COLO668 (cell line): Measurements from ENCODE around the gene CYP2F1.
"Not testable (repeated sequence)": the region's sequence is repeated elsewhere in the genome, so short reads cannot be mapped to it uniquely, and the experiment has no call there.

ENCODE experiments used
- DNase-seq: peaks from one replicate; lab custom pipeline; 2025; ENCODE audit not compliant: unreplicated experiment; lab: John Stamatoyannopoulos, UW

CYP2F1 gene

GRCh38 chr19:41126765-41127203 is 12.6 kb downstream of the CYP2F1 start:
- DNase-seq, result not testable (repeated sequence)

DNA sequence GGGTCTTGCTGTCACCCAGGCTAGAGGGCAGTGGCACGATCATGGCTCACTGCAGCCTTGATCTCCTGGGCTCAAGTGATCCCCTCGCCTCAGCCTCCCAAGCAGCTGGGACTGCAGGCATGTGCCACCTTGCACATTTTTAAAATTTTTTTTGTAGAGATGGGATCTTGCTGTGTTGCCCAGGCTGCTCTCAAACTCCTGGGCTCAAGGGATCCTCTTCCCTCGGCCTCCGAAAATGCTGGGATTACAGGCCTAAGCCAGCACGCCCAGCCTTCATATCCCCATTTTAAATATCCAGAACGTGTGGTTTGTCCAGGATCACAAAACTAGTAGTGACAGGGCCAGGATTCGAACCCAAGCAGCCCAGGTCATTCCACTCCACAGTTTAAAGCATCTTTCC is 13.1 kb downstream of the CYP2F1 start:
- not testable (repeated sequence) for DNase-seq

DNA sequence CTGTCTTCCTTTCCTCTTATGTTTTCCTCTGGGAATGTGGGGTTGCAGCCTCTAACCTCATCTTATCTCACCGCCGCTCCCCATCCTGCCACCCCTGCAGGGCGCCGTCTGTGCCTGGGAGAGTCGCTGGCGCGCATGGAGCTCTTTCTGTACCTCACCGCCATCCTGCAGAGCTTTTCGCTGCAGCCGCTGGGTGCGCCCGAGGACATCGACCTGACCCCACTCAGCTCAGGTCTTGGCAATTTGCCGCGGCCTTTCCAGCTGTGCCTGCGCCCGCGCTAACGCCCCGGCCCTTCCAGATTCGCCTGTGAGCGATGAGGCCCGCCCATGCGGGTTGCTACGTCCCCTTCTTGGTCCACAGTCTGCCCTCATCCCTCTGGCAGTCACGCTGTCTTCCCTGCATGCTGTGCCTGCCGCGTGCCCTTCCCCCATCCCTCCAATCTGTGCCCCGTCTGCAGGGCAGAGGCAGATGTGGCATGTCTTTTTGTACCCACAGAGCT is 13.6 kb downstream of the CYP2F1 start:
- peak; percentile 61 for DNase-seq

DNA sequence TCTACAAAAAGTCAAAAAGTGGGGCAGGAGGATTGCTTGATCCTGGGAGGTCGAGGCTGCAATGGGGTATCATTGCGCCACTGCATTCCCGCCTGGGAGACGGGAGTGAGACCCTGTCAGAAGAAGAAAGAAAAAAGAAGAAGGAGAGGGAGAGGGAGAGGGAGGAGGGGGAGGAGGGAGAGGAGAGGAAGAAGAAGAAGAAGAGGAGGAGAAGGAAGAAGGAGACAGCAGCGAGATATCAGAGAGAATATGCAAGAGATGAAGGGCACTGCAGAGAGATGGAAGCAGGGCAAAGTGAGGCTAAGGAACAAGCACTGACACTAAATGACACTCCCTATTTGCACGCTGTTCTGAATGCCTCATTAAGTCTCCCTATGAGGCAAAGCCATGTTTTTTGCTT is 14.5 kb downstream of the CYP2F1 start:
- DNase-seq, result no peak

DNA sequence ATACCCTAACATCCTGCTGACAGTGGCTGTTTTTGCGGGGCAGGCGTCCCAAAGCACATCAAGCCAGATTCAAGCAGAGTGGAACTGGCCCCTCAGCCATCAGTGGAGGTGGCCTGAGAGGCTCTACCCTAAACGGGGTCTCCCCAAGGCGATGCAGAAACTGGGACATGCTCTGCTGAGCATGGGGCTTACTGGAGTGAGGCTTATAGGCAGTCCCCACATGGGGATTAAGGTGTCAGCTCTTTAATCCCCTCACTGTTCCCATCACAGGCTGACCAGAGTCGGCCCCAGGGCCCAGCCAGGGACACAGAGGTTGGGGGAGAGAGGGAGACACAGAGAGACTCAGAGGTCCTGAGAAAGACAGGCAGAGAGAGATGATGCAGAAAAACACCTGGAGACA is 17.0 kb downstream of the CYP2F1 start:
- DNase-seq, result no peak

- no peak for DNase-seq
These were observed 19.0 kb downstream of the CYP2F1 start for GRCh38 chr19:41133260-41133659.

DNA sequence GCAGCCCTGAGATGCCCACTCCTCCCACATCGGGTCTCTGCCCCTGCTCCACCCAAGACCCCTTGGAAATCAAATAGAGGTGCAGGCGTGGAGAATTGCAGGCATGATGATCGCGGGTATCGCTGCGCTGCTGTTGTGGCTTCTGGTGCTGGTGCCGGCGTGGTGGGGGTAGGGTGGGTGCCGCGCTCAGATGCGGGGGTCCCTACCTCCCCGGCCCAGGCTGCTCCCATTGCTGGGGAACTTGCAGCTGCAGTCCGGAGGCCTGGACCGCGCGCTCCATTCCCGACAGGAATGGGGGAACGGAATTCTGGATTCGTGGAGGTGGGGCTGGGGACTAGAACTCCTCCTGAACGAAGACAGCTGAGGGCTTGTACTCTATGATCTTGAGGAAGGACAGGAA is 20.4 kb downstream of the CYP2F1 start:
- DNase-seq, result no peak

DNA sequence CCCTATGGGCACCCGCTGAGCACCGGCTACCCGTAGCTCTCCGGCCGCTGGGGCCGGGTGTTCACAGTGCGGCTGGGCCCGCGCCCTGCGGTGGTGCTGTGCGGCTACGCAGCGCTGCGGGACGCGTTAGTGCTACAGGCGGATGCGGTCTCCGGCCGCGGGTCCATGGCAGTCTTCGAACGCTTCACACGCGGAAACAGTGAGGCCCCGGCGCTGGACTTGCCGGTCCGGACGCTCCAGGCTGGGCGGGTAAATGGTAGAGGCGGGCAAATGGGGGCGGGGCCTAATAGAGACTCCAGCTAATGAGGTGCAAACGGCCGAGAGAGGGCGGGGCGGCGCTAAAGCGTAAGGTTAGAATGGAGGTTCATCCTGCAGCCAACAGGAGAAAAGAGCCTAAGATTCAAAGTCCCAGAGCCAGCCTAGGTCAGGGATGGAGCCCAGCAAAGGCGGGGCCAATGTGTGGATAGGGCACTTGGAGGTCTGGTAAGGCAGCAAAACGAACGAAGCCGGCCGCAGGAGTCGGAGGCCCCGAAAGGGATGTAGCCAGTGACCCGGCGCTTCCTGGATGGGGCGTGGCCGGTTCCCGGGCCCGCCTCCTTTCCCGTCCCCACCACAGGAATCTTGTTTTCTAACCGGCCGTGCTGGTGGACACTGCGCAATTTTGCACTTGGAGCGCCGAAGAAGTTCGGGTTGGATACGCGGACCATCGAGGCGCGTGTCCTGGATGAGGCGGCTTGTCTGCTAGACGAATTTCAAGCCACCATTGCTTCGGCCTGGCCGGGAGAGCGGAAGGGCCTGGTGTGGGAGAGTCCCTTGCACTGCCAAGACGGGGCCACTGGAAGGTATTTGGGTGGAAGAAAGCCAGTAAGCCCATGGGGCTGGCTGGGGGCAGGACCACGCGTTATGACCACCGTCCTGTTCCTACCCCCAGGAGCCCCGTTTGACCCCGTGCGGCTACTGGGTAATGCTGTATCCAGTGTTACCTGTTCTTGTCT is 21.5 kb downstream of the CYP2F1 start:
- not testable (repeated sequence) for DNase-seq

DNA sequence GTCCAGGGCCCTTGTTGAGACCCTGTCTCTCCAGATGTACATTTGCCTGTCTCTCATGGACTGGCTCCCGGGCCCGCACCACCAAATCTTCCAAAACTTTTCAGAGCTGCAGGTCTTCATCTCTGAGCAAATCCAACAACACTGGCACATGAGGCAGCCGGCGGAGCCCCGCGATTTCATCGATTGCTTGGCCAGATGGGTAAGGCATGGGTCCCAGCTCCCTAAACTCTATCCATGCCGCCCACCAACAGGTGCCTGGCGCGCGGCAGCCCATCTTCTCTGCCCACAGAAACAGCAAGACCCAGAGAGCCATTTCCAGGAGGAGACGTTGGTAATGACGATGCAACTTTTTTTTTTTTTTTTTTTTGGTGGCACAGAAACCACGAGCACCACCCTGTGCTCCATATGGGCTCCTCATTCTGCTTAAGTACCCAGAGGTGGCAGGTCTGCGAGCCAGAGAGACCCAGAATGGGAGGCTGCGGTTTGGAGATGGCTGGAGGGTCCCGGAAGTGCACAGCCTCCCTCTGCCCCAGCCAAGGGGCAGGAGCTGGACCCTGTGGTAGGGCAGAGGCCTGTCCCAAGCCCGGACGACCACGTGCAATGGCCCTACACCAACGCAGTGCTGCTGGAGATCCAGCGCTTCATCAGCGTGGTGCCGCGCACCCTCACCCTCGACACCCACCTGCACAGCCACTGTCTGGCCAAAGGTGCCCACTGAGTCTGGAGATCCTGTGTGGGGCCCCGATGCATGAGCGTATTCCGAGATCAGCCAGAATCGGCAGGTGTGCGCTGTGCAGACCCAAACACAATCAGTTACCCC is 22.6 kb downstream of the CYP2F1 start:
- no peak for DNase-seq

DNA sequence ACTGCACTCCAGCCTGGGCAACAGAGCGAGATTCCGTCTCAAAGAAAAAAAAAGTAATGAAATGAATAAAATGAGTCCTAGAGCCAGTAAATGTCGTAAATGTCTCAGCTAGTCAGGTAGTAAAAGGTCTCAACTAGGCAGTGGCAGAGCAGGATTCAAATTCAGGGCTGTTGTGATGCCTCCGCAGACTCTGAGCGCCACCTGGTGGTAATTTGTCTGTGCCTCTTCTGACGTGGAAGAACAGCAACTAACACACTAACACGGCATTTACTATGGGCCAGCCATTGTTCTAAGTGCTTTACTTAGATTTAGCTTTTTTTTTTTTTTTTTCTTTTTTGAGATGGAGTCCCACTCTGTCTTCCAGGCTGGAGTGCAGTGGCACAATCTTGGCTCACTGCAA is 30.2 kb downstream of the CYP2F1 start:
- DNase-seq, result peak; percentile 64

DNA sequence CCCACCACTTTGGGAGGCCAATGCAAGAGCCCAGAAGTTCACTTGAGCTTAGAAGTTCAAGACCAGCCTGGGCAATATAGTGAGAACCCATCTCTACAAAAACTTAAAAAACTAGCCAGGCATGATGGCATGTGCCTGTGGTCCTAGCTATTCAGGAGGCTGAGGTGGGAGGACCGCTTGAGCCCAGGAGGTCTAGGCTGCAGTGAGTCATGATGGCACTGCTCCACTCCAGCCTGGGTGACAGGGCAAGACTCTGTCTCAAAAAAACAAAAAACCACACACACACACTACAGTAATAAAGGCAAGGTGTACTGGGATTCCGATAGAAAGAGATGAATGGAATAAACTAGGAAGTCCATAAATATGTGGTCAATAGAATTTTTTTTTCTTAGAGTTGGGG is 35.6 kb downstream of the CYP2F1 start:
- DNase-seq, result no peak

- not testable (repeated sequence) for DNase-seq
These were observed 36.8 kb downstream of the CYP2F1 start for GRCh38 chr19:41150986-41151385.

GRCh38 chr19:41154060-41154459 is 39.8 kb downstream of the CYP2F1 start:
- DNase-seq, result no peak

GRCh38 chr19:41156207-41156606 is 42.0 kb downstream of the CYP2F1 start:
- DNase-seq, result no peak

DNA sequence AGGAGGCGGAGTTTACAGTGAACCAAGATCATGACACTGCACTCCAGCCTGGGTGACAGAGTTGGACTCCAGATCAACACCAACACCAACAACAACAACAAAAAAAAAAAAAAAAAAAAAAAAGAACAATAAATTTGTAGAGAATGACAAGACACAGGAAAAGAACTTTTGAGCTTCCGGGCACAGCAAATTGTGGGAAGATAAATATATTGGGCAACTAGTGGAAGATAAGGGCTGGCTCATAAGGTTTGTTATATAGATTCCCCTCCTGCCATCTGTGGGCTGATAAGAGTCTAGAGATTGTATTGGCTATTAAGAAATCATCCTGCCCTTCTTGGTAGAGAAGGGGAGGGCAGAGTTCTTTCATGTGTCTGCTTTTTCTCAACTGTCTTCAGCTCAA is 45.6 kb downstream of the CYP2F1 start:
- no peak for DNase-seq

GRCh38 chr19:41161903-41162302 is 47.7 kb downstream of the CYP2F1 start:
- DNase-seq, result peak; percentile 9

- no peak for DNase-seq
These were observed 52.9 kb downstream of the CYP2F1 start for GRCh38 chr19:41166944-41167804.

- no peak for DNase-seq
These were observed 58.3 kb downstream of the CYP2F1 start for GRCh38 chr19:41172297-41173164.

- DNase-seq, result no peak
These were observed 60.2 kb downstream of the CYP2F1 start for GRCh38 chr19:41174297-41174928.
